Fibroblast of lung (primary cell): ENCODE measurements around the gene SIGLEC8.

Experiments used
- EZH2 ChIP-seq: IDR thresholded peaks from 2 replicates; pipeline ENCODE4 v1.5.1; 2012; ENCODE audit warnings: low read length, control low read depth, mild to moderate bottlenecking; ENCODE audit errors: missing control alignments
- TF ChIP-seq, protein P1 (sequence below), 2 donors: IDR thresholded peaks in 1 of 2; conservative IDR thresholded peaks in 1 of 2; 1 replicate in 1 of 2; 2 replicates in 1 of 2; pipeline ENCODE4 v1.5.1; 2011 to 2012; ENCODE audit warnings: low read length in 2 of 2, control low read depth in 1 of 2, inconsistent platforms in 1 of 2, low read depth in 1 of 2, mild to moderate bottlenecking in 1 of 2

DNA sequence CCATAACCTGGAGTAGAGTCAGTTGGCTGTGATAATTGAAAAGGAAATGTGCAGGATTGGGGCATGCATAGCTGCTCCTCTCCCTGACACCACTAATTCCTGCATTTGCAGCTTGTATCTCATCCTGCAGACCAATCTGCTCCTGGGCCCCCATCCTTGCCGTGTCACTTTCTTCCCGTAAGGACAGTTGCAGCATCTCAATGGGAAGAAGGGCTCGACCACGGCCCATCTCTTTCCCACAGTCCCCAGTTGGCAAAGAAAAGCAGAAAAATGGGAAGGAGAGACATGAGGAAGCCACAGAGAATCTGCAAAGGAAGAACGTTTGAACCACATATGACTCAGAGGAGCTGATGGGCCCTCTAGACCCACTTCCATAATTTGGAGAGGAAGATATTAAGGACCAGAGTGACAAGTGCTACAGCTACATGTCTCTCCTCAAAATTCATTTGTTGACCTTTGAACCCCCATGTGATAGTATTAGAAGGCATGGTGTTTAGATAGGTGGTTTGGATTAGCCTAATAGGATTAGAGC, 45.1 kb upstream of the SIGLEC8 start:
- TF ChIP-seq, protein P1, sequence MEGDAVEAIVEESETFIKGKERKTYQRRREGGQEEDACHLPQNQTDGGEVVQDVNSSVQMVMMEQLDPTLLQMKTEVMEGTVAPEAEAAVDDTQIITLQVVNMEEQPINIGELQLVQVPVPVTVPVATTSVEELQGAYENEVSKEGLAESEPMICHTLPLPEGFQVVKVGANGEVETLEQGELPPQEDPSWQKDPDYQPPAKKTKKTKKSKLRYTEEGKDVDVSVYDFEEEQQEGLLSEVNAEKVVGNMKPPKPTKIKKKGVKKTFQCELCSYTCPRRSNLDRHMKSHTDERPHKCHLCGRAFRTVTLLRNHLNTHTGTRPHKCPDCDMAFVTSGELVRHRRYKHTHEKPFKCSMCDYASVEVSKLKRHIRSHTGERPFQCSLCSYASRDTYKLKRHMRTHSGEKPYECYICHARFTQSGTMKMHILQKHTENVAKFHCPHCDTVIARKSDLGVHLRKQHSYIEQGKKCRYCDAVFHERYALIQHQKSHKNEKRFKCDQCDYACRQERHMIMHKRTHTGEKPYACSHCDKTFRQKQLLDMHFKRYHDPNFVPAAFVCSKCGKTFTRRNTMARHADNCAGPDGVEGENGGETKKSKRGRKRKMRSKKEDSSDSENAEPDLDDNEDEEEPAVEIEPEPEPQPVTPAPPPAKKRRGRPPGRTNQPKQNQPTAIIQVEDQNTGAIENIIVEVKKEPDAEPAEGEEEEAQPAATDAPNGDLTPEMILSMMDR (conservative IDR thresholded peaks at IDR 0.05 in 1 of 2, IDR thresholded peaks at IDR 0.05 in 1 of 2; ENCODE audit: low read depth in 1 of 2, low read length in 2 of 2), result no peak
- TF ChIP-seq EZH2, result no peak
